IMR-90 (cell line): Measurements from ENCODE around the gene ARHGEF40. TPM values are rescaled to one million over a fixed set of nuclear protein-coding genes. Genes with fewer than 3 reads are reported as not detected.

ENCODE experiments used
- ATAC-seq: fragments of 200-7000 bp; cut with Tn5 transposase; 2 replicates; pipeline ENCODE4 v1.9.1; 2020; ENCODE audit warnings: low read depth, mild to moderate bottlenecking, moderate library complexity
- BruUV-seq: library from RNA; stranded (reverse); fragments of 400-500 nt; replicated peaks from 2 replicates; lab custom pipeline; 2021; lab: Mats Ljungman, UMichigan
- CTCF ChIA-PET: fragments of 300-600 bp; formaldehyde crosslinking; extraction: SDS; loops from one replicate; lab custom pipeline; 2021; ENCODE audit warnings: antibody characterized with exemption; lab: Yijun Ruan, JAX
- POLR2A ChIA-PET: fragments of 300-600 bp; sonication (Branson Sonifier 250); formaldehyde crosslinking; loops from one replicate; lab custom pipeline; 2022; ENCODE audit warnings: antibody characterized with exemption; ENCODE audit not compliant: unreplicated experiment; lab: Charles Lee
- DNase-seq: peaks from one replicate; pipeline ENCODE4 v3.0.0; 2013
- H2AFZ ChIP-seq: replicated peaks from 2 replicates; pipeline ENCODE3; 2013; ENCODE audit warnings: low read length, mild to moderate bottlenecking; ENCODE audit not compliant: poor library complexity
- H2AK5ac ChIP-seq: 2 replicates; pipeline ENCODE4 v1.6.1; 2013; ENCODE audit warnings: low read depth, low read length, inconsistent platforms
- H2AK9ac ChIP-seq: replicated peaks from 2 replicates; pipeline ENCODE3; 2013; ENCODE audit warnings: mild to moderate bottlenecking, low read depth, low read length, moderate library complexity; ENCODE audit not compliant: poor library complexity
- H2BK120ac ChIP-seq: 2 replicates; pipeline ENCODE4 v1.6.1; 2013; ENCODE audit warnings: low read depth, low read length, inconsistent platforms
- H2BK15ac ChIP-seq: 3 replicates; pipeline ENCODE4 v1.6.1; 2013; ENCODE audit warnings: low read depth, low read length, inconsistent platforms
- H2BK20ac ChIP-seq: 2 replicates; pipeline ENCODE4 v1.6.1; 2013; ENCODE audit warnings: low read depth, mild to moderate bottlenecking, inconsistent platforms, low read length, moderate library complexity
- H2BK5ac ChIP-seq: 2 replicates; pipeline ENCODE4 v1.6.1; 2013; ENCODE audit warnings: mild to moderate bottlenecking, low read depth, low read length, inconsistent platforms; ENCODE audit not compliant: poor library complexity, severe bottlenecking
- H3K14ac ChIP-seq: replicated peaks from 2 replicates; pipeline ENCODE4 v1.6.1; 2013; ENCODE audit warnings: low read depth, low read length, inconsistent platforms
- H3K18ac ChIP-seq: 2 replicates; pipeline ENCODE4 v1.6.1; 2013; ENCODE audit warnings: low read depth, low read length, control low read depth
- H3K23ac ChIP-seq: 2 replicates; pipeline ENCODE4 v1.6.1; 2013; ENCODE audit warnings: low read depth, low read length, inconsistent platforms
- H3K27ac ChIP-seq: 2 replicates; pipeline ENCODE4 v1.5.1; 2013; ENCODE audit warnings: mild to moderate bottlenecking, control low read depth, low read length; ENCODE audit not compliant: insufficient read depth
- H3K27me3 ChIP-seq: 2 replicates; pipeline ENCODE4 v1.6.1; 2013; ENCODE audit warnings: low read length; ENCODE audit not compliant: control insufficient read depth, insufficient read depth
- H3K36me3 ChIP-seq: 2 replicates; pipeline ENCODE4 v1.6.1; 2013; ENCODE audit warnings: low read length, mixed read lengths; ENCODE audit not compliant: control insufficient read depth, insufficient read depth
- H3K4ac ChIP-seq: 2 replicates; pipeline ENCODE4 v1.6.1; 2013; ENCODE audit warnings: low read depth, low read length, inconsistent platforms
- H3K4me1 ChIP-seq: 2 replicates; pipeline ENCODE4 v1.6.1; 2013; ENCODE audit warnings: low read length, mixed read lengths; ENCODE audit not compliant: control insufficient read depth, insufficient read depth
- H3K4me2 ChIP-seq: 2 replicates; pipeline ENCODE4 v1.6.1; 2013; ENCODE audit warnings: low read depth, mild to moderate bottlenecking, control low read depth, low read length, moderate library complexity
- H3K4me3 ChIP-seq: 2 replicates; pipeline ENCODE4 v1.5.1; 2013; ENCODE audit warnings: low read depth, mild to moderate bottlenecking, control low read depth, low read length, moderate library complexity; ENCODE audit not compliant: insufficient read depth
- H3K56ac ChIP-seq: 2 replicates; pipeline ENCODE4 v1.6.1; 2013; ENCODE audit warnings: low read length, inconsistent platforms; ENCODE audit not compliant: insufficient read depth; ENCODE audit errors: extremely low read depth
- H3K79me1 ChIP-seq, 2 experiments: 2 replicates each; pipeline ENCODE4 v1.6.1; 2013; ENCODE audit warnings: low read length in 2 of 2, inconsistent platforms in 1 of 2, low read depth in 1 of 2
- H3K9ac ChIP-seq: 2 replicates; pipeline ENCODE4 v1.6.1; 2013; ENCODE audit warnings: low read depth, low read length, control low read depth
- H3K9me1 ChIP-seq: 2 replicates; pipeline ENCODE4 v1.6.1; 2013; ENCODE audit warnings: low read length, inconsistent platforms; ENCODE audit not compliant: insufficient read depth
- H3K9me3 ChIP-seq: 2 replicates; pipeline ENCODE4 v1.6.1; 2013; ENCODE audit warnings: low read length; ENCODE audit not compliant: control insufficient read depth, insufficient read depth
- H4K20me1 ChIP-seq: 2 replicates; pipeline ENCODE4 v1.6.1; 2013; ENCODE audit warnings: low read length, inconsistent platforms; ENCODE audit not compliant: insufficient read depth
- H4K5ac ChIP-seq: 2 replicates; pipeline ENCODE4 v1.6.1; 2013; ENCODE audit warnings: mild to moderate bottlenecking, low read depth, low read length, control low read depth
- H4K8ac ChIP-seq, 2 experiments: 2 replicates each; pipeline ENCODE4 v1.6.1; 2013; ENCODE audit warnings: low read depth in 2 of 2, low read length in 2 of 2, control low read depth in 1 of 2, inconsistent platforms in 1 of 2
- H4K91ac ChIP-seq: 2 replicates; pipeline ENCODE4 v1.6.1; 2013; ENCODE audit warnings: low read depth, low read length, inconsistent platforms; ENCODE audit not compliant: insufficient read depth
- BHLHE40 ChIP-seq: fragments of 150-350 bp; IDR thresholded peaks from 2 replicates; pipeline ENCODE4 v1.6.1; 2016; ENCODE audit warnings: mild to moderate bottlenecking, low read depth, low read length
- CHD1 ChIP-seq: IDR thresholded peaks from 2 replicates; pipeline ENCODE4 v1.6.1; 2012; ENCODE audit warnings: low read depth, low read length, improper control_type of control experiment
- FOS ChIP-seq: fragments of 150-350 bp; IDR thresholded peaks from 2 replicates; pipeline ENCODE4 v1.6.1; 2016; ENCODE audit warnings: low read depth, low read length
- MAFK ChIP-seq: IDR thresholded peaks from 2 replicates; pipeline ENCODE4 v1.6.1; 2012; ENCODE audit warnings: low read depth, low read length, improper control_type of control experiment
- MAZ ChIP-seq: IDR thresholded peaks from 2 replicates; pipeline ENCODE4 v1.6.1; 2012; ENCODE audit warnings: low read depth, mild to moderate bottlenecking, low read length, improper control_type of control experiment, moderate library complexity, borderline replicate concordance
- NFE2L2 ChIP-seq: fragments of 150-350 bp; IDR thresholded peaks from 2 replicates; pipeline ENCODE4 v1.6.1; 2016; ENCODE audit warnings: low read depth, mild to moderate bottlenecking, low read length
- POLR2A ChIP-seq: IDR thresholded peaks from 2 replicates; pipeline ENCODE4 v1.6.1; 2012; ENCODE audit warnings: mild to moderate bottlenecking, low read depth, low read length
- RAD21 ChIP-seq: IDR thresholded peaks from 2 replicates; pipeline ENCODE4 v1.6.1; 2012; ENCODE audit warnings: low read length, improper control_type of control experiment
- RCOR1 ChIP-seq: IDR thresholded peaks from 2 replicates; pipeline ENCODE4 v1.6.1; 2012; ENCODE audit warnings: mild to moderate bottlenecking, low read length, improper control_type of control experiment; ENCODE audit not compliant: insufficient replicate concordance
- RFX5 ChIP-seq: IDR thresholded peaks from 2 replicates; pipeline ENCODE4 v1.8.0; 2012; ENCODE audit warnings: low read depth, mild to moderate bottlenecking, low read length, moderate library complexity
- SMC3 ChIP-seq: fragments of 150-350 bp; IDR thresholded peaks from 2 replicates; pipeline ENCODE4 v1.6.1; 2016; ENCODE audit warnings: low read depth, mild to moderate bottlenecking, antibody characterized with exemption, low read length, moderate library complexity
- WGBS, 2 experiments: methylation state at CpG; one replicate each; pipeline versions ENCODE4 v1.1.5 to v1.1.7; 2013; ENCODE audit warnings: missing lambda C conversion rate in 2 of 2; ENCODE audit not compliant: insufficient read length in 1 of 2; ENCODE audit errors: extremely low coverage in 2 of 2; 5-methylcytosine and 5-hydroxymethylcytosine counted together
- dilution Hi-C: fragments of 300-500 bp; cut with HindIII; formaldehyde crosslinking; loops from one replicate; pipeline ENCODE4 v1.14.3; 2018; ENCODE audit warnings: low sequenced_read_pairs; ENCODE audit not compliant: unreplicated experiment
- in situ Hi-C: fragments of 300-500 bp; cut with MboI; formaldehyde crosslinking; loops from 3 replicates; pipeline ENCODE4 v1.14.3; 2019; ENCODE audit warnings: low sequenced_read_pairs, inconsistent platforms, mixed read lengths
- intact Hi-C: fragments of 100-400 bp; cut with micrococcal nuclease; formaldehyde crosslinking; loops from 2 replicates; pipeline ENCODE4 v1.10.0; 2022
- polyA plus RNA-seq, 3 experiments: library from polyadenylated mRNA; depleted of rRNA; stranded (reverse); fragments of >200 nt; gene quantifications; 2 replicates each; pipeline ENCODE4 v1.2.3, GENCODE V29; 2012; ENCODE audit warnings: low replicate concordance in 1 of 3
- total RNA-seq: library from RNA; depleted of rRNA; stranded (reverse); fragments of >200 nt; gene quantifications from 2 replicates; pipeline ENCODE4 v1.2.3, GENCODE V29; 2012
- TF ChIP-seq, protein P1 (sequence below): fragments of 150-350 bp; IDR thresholded peaks from 2 replicates; pipeline ENCODE4 v1.6.1; 2017; ENCODE audit warnings: mild to moderate bottlenecking, antibody characterized with exemption, low read length, low read depth
- TF ChIP-seq, protein P2 (sequence below): conservative IDR thresholded peaks from 2 replicates; pipeline ENCODE4 v1.5.1; 2012; ENCODE audit warnings: mild to moderate bottlenecking, low read depth, low read length, improper control_type of control experiment

ARHGEF40 gene
- total and polyA plus RNA-seq, 2 of the 4 experiments (the other 2 are of a cell fraction), result 18.1 to 58.4 TPM

DNA sequence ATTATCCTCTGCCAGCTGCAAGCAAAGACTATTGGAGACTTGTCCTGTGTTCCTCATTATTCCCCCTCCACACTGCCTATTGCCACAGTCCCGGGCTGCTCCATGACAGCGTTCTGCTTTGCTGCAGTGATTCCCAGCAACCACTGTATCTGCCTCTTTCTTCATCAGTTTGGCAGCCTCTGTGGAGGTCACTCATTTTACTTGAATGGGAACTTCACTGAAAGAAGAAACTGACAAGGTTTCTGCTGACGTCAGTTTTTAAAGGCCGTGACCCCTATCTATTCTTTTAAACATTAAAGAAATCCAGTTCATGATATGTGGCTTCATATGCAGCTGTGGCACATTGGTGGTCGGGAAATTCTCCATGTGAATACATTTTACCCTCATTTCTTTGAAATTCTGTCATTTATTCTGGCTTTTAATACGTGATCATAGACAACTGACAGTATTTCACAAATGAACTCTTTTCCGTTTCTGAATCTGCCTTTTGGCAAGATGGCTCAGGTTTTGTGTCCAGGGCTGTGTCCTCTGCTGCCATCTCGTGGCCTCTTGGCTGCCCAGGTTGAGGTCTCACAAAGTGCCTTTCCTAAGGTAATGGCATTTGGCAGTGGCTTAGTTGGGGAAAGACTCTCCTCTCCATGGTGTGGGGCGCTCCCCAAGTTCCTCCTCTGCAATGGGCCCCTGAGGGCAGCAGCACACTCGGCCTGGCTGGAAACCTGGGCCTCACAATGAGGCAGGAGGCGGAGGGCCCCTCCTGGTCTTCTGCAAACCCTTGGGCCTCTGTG is 36.6 kb downstream of the ARHGEF40 start (continued):
- TF ChIP-seq RCOR1 (no peak), FOS (no peak)

DNA sequence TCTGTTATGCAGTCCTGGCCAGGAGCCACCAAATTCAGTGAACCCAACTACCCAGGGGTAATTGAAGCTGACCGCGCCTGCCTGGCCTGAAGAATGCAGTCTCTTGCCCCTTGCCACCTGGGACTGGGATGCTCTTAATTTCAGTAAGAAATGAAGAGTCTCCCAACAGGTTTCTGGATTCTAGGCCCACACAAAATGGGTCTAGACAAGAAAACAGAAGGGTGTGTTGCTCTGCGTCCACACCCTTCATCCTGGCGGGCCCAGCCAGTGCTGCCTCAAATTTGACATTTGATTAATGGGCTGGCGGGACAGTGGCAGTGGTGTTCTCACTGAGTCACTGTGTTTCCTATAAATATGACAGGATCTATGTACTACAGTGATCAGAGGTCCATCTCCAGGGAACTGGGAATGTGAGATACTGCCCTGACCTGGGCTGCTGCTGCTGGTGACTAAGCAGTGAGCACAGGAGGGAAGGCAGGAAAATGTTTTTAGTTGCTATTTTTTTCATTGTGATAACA is 37.2 kb downstream of the ARHGEF40 start:
- CTCF ChIA-PET, result interaction anchor here (0.6 to 1.3 kb wide), 2 partner anchors 93 to 99 kb away, joined by 4 read pairs; no protein-coding TSS in a partner anchor
- dilution Hi-C loops (no loop called here), in situ Hi-C loops (no loop called here), intact Hi-C loops (loop anchor here (5.0 kb wide), 1 partner anchor 410 kb away; no protein-coding TSS in a partner anchor)
- H3K36me3 ChIP-seq, result no peaks in the 10 kb centered on the region
- no peak overlapping the region for H3K56ac ChIP-seq
- no peak overlapping the region for H3K9ac ChIP-seq
- H3K27ac ChIP-seq, result no peak overlapping the region
- no peak overlapping the region for H4K8ac ChIP-seq
- no peak overlapping the region for H2BK20ac ChIP-seq
- 60% methylated on average over 1 of the region's 5 CpGs; no CpG with 5 or more reads in 1 of the 2 experiments for WGBS, 2 experiments
- H3K4me1 ChIP-seq, result peaks cover 4% of the 10 kb centered on the region
- no peak overlapping the region for H4K91ac ChIP-seq
- H2AK5ac ChIP-seq, result no peak overlapping the region
- no peaks in the 10 kb centered on the region for H3K9me3 ChIP-seq
- H3K4me2 ChIP-seq, result no peak overlapping the region
- H3K79me1 ChIP-seq, result no peaks in the 10 kb centered on the region
- no peak overlapping the region for H2BK5ac ChIP-seq
- no peak overlapping the region for H3K14ac ChIP-seq
- no peaks in the 10 kb centered on the region for H4K20me1 ChIP-seq
- DNase-seq (peak; percentile 48), ATAC-seq (no peak)
- H3K4ac ChIP-seq, result no peak overlapping the region
- no peak overlapping the region for H2BK15ac ChIP-seq
- H2AFZ ChIP-seq, result peak overlapping the region; percentile 5
- no TSS peak for BruUV-seq
- no peaks in the 10 kb centered on the region; the same call in 1 of the 2 replicates for H3K9me1 ChIP-seq
- POLR2A ChIA-PET, result no interaction called here
- H3K23ac ChIP-seq, result no peak overlapping the region
- H2AK9ac ChIP-seq, result no peak overlapping the region
- H3K4me3 ChIP-seq, result no peak overlapping the region
- no peak overlapping the region for H4K5ac ChIP-seq
- H3K18ac ChIP-seq, result no peak overlapping the region
- no peak overlapping the region for H2BK120ac ChIP-seq
- no peaks in the 10 kb centered on the region for H3K27me3 ChIP-seq
- TF ChIP-seq RAD21 (no peak), NFE2L2 (no peak), MAZ (no peak), RFX5 (no peak), BHLHE40 (no peak), CHD1 (no peak), MAFK (no peak), SMC3 (no peak), POLR2A (no peak)
- TF ChIP-seq, protein P1, sequence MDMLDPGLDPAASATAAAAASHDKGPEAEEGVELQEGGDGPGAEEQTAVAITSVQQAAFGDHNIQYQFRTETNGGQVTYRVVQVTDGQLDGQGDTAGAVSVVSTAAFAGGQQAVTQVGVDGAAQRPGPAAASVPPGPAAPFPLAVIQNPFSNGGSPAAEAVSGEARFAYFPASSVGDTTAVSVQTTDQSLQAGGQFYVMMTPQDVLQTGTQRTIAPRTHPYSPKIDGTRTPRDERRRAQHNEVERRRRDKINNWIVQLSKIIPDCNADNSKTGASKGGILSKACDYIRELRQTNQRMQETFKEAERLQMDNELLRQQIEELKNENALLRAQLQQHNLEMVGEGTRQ, result no peak
- TF ChIP-seq, protein P2, sequence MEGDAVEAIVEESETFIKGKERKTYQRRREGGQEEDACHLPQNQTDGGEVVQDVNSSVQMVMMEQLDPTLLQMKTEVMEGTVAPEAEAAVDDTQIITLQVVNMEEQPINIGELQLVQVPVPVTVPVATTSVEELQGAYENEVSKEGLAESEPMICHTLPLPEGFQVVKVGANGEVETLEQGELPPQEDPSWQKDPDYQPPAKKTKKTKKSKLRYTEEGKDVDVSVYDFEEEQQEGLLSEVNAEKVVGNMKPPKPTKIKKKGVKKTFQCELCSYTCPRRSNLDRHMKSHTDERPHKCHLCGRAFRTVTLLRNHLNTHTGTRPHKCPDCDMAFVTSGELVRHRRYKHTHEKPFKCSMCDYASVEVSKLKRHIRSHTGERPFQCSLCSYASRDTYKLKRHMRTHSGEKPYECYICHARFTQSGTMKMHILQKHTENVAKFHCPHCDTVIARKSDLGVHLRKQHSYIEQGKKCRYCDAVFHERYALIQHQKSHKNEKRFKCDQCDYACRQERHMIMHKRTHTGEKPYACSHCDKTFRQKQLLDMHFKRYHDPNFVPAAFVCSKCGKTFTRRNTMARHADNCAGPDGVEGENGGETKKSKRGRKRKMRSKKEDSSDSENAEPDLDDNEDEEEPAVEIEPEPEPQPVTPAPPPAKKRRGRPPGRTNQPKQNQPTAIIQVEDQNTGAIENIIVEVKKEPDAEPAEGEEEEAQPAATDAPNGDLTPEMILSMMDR, result no peak
